MM.1S (cell line): Measurements from ENCODE around the gene CCDC9.
A peak's percentile ranks its signal among the peaks of the same experiment; 100 is the strongest.

Experiments used
- DNase-seq: peaks from one replicate; pipeline ENCODE4 v3.0.0-alpha.2; 2015
- H2AFZ ChIP-seq: fragments of 300-600 bp; sonication (generic); 2 replicates; pipeline ENCODE4 v1.6.0; 2016; ENCODE audit warnings: antibody characterized with exemption, low read length
- H3F3A ChIP-seq: fragments of 300-600 bp; sonication (generic); 2 replicates; pipeline ENCODE4 v1.6.1; 2016; ENCODE audit warnings: mild to moderate bottlenecking, antibody characterized with exemption, low read length, moderate library complexity, mixed read lengths; ENCODE audit not compliant: insufficient read depth
- H3K27ac ChIP-seq: fragments of 300-600 bp; sonication (generic); 2 replicates; pipeline ENCODE4 v1.5.1; 2016; ENCODE audit warnings: mild to moderate bottlenecking, low read length
- H3K27me3 ChIP-seq: fragments of 300-600 bp; sonication (generic); replicated peaks from 2 replicates; pipeline ENCODE4 v1.6.0; 2016; ENCODE audit warnings: low read length; ENCODE audit not compliant: insufficient read depth
- H3K36me3 ChIP-seq: fragments of 300-600 bp; sonication (generic); replicated peaks from 2 replicates; pipeline ENCODE4 v1.6.1; 2016; ENCODE audit warnings: mild to moderate bottlenecking, low read length, mixed read lengths; ENCODE audit not compliant: insufficient read depth
- H3K4me1 ChIP-seq: fragments of 300-600 bp; sonication (generic); 2 replicates; pipeline ENCODE4 v1.6.1; 2016; ENCODE audit warnings: low read length, mixed read lengths
- H3K4me2 ChIP-seq: fragments of 300-600 bp; sonication (generic); 2 replicates; pipeline ENCODE4 v1.6.0; 2016; ENCODE audit warnings: low read depth, low read length
- H3K4me3 ChIP-seq: fragments of 300-600 bp; sonication (generic); 2 replicates; pipeline ENCODE4 v1.5.1; 2016; ENCODE audit warnings: low read length, mixed read lengths
- H3K79me2 ChIP-seq: fragments of 300-600 bp; sonication (generic); 2 replicates; pipeline ENCODE4 v1.6.1; 2016; ENCODE audit warnings: mixed run types, low read length, mixed read lengths
- H3K9ac ChIP-seq: fragments of 300-600 bp; sonication (generic); 2 replicates; pipeline ENCODE4 v1.6.1; 2016; ENCODE audit warnings: low read length, mixed read lengths
- H3K9me2 ChIP-seq: fragments of 300-600 bp; sonication (generic); replicated peaks from 2 replicates; pipeline ENCODE4 v1.6.1; 2016; ENCODE audit warnings: mild to moderate bottlenecking, low read length, mixed read lengths; ENCODE audit not compliant: insufficient read depth
- H3K9me3 ChIP-seq: fragments of 300-600 bp; sonication (generic); replicated peaks from 2 replicates; pipeline ENCODE4 v1.6.1; 2016; ENCODE audit warnings: mild to moderate bottlenecking, low read length, mixed read lengths; ENCODE audit not compliant: insufficient read depth
- H4K20me1 ChIP-seq: fragments of 300-600 bp; sonication (generic); 2 replicates; pipeline ENCODE4 v1.6.1; 2016; ENCODE audit warnings: mild to moderate bottlenecking, low read length, moderate library complexity, mixed read lengths; ENCODE audit not compliant: insufficient read depth
- CTCF ChIP-seq: fragments of 300-600 bp; sonication (generic); IDR thresholded peaks from 2 replicates; pipeline ENCODE4 v1.5.1; 2016; ENCODE audit warnings: antibody characterized with exemption, low read length, mixed read lengths
- EZH2 ChIP-seq: fragments of 300-600 bp; sonication (generic); optimal IDR thresholded peaks from 2 replicates; pipeline ENCODE3; 2017; ENCODE audit warnings: low read depth, mild to moderate bottlenecking, antibody characterized with exemption, low read length, mixed read lengths
- EZH2phosphoT487 ChIP-seq: fragments of 300-600 bp; sonication (generic); IDR thresholded peaks from 2 replicates; pipeline ENCODE4 v1.6.1; 2018; ENCODE audit warnings: antibody characterized with exemption, low read length

The CCDC9 gene

GRCh38 chr19:47305309-47305751, 49.0 kb downstream of the CCDC9 start:
- no peaks in the 10 kb centered on the region for H3K36me3 ChIP-seq
- H3K4me3 ChIP-seq, result no peak overlapping the region
- H3K4me1 ChIP-seq, result no peaks in the 10 kb centered on the region
- H2AFZ ChIP-seq, result no peak overlapping the region
- DNase-seq, result peak; percentile 49
- H3K9me3 ChIP-seq, result no peaks in the 10 kb centered on the region
- no peaks in the 10 kb centered on the region for H3K9me2 ChIP-seq
- H3K9ac ChIP-seq, result no peak overlapping the region
- TF ChIP-seq EZH2 (no peak), CTCF (peak; percentile 95)
- H3K4me2 ChIP-seq, result peak overlapping the region; percentile 8; the same call in 1 of the 2 replicates
- no peaks in the 10 kb centered on the region for H3K79me2 ChIP-seq
- H3K27ac ChIP-seq, result no peak overlapping the region
- no peaks in the 10 kb centered on the region for H3F3A ChIP-seq
- H4K20me1 ChIP-seq, result no peaks in the 10 kb centered on the region
- peaks cover 61% of the 10 kb centered on the region for H3K27me3 ChIP-seq

GRCh38 chr19:47306303-47306702, 50.0 kb downstream of the CCDC9 start:
- no peak for TF ChIP-seq EZH2phosphoT487
- no peak for TF ChIP-seq EZH2
- TF ChIP-seq CTCF, result no peak
- Histone ChIP-seq H2AFZ (no peak overlapping the region), H3K4me3 (no peak overlapping the region), H3K27me3 (peaks cover 71% of the 10 kb centered on the region), H3F3A (no peaks in the 10 kb centered on the region), H3K9me2 (no peaks in the 10 kb centered on the region), H3K9ac (no peak overlapping the region), H3K27ac (no peak overlapping the region), H3K79me2 (no peaks in the 10 kb centered on the region), H4K20me1 (no peaks in the 10 kb centered on the region), H3K9me3 (no peaks in the 10 kb centered on the region), H3K4me1 (no peaks in the 10 kb centered on the region), H3K36me3 (no peaks in the 10 kb centered on the region), H3K4me2 (no peak overlapping the region)
- no peak for DNase-seq

- H4K20me1 ChIP-seq, result no peaks in the 10 kb centered on the region
- H3K36me3 ChIP-seq, result no peaks in the 10 kb centered on the region
- no peak for TF ChIP-seq CTCF
- TF ChIP-seq EZH2, result no peak
- TF ChIP-seq EZH2phosphoT487, result no peak
- H3K9me2 ChIP-seq, result no peaks in the 10 kb centered on the region
- no peaks in the 10 kb centered on the region for H3K9me3 ChIP-seq
- H3K27me3 ChIP-seq, result peaks cover 76% of the 10 kb centered on the region
- no peak overlapping the region for H3K27ac ChIP-seq
- no peak overlapping the region for H3K4me3 ChIP-seq
- H3K4me1 ChIP-seq, result no peaks in the 10 kb centered on the region
- H2AFZ ChIP-seq, result no peak overlapping the region
- no peak overlapping the region for H3K4me2 ChIP-seq
- no peak for DNase-seq
- no peaks in the 10 kb centered on the region for H3F3A ChIP-seq
- H3K9ac ChIP-seq, result no peak overlapping the region
- H3K79me2 ChIP-seq, result no peaks in the 10 kb centered on the region
Measured at GRCh38 chr19:47309038-47309437, 52.7 kb downstream of the CCDC9 start.
